Measurements from ENCODE around the gene LPAR1.

DNA sequence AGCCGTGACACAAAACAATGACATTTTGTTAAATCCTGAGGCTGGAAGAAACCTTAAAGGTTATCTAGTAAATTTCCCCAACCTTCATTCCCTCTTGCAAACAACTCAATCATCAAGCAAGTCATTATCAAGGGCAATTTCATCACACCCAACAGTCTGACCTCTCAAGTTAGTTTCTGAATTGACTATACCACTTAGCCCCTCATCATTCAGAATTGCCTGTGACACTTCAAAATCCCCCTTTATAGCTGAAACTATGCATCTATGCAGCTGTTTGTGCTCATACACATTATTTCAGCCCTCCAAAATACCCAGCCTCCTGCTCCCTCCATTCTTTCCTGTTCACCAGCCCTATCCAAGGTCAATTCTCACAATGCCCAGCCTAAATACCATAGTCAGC is 24.6 kb downstream of the LPAR1 start:
- TF ChIP-seq POLR2A (IDR thresholded peaks at IDR 0.05) (no peak), CTCF (IDR thresholded peaks at IDR 0.05) (no peak)
